ENCODE data around the gene NAA15.
A peak's percentile ranks its signal among the peaks of the same experiment; 100 is the strongest.
"Not testable (repeated sequence)": the region's sequence is repeated elsewhere in the genome, so short reads cannot be mapped to it uniquely, and the experiment has no call there.

The NAA15 gene

DNA sequence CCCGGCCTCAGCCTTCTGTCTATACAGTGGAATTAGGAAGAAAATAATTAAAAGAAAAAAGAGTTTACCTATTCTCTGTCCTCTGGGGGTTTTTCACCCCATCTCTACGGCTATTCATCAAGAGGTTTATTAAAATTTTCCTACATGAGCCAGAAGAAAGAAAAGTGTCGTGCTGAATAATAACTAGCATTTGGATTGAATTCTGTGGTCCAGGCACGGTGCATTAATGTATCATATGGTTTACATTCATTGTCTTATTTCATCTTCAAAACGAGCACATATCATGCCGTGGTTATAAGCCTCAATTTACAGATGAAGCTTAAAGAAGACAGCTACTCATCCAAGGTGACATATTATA is 5.4 kb upstream of the NAA15 start:
- no peak for DNase-seq (ENCODE audit: low read depth in 3 of 3, low spot score in 1 of 3)

DNA sequence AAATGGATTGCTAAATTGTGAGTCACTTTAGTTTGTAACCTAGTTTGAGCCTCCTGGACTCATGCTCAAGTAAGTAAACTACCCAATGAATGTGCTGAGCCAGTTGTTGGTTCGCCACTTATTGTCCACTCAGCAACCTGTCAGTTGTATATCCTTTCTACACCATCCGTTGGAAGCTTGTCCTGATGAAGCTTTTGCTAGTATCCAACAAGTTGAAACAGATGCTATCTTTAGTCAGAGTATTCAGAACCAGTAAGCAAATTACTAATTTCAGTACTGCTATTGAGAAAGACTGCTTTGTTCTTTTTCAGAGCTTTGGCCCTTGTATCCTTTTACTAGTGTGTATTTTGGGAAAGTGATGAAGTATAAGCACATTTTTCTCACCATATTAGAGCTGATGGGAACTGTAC is 4.3 kb upstream of the NAA15 start:
- DNase-seq (ENCODE audit: low read depth in 3 of 3, low spot score in 1 of 3), result no peak

DNA sequence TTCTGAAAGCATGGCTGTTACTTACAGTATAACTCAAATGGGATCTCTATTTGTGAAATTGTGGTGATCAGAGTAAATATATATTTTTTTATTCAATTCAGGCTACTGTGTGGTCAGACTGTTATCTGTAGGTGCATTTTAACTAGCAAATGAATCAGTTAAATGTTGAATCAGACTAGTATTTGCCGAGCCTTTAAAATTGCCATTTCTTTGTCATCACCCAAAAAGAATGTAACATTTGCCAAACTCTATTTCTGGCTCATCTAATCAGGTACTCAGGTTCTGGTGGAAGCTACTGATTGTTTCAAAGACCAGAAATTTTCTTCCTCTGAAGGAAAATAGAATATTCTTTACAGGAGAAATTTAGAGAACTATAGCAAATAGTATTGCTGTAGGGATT is 1.8 kb upstream of the NAA15 start:
- DNase-seq (ENCODE audit: low read depth in 3 of 3, low spot score in 1 of 3), result no peak

DNA sequence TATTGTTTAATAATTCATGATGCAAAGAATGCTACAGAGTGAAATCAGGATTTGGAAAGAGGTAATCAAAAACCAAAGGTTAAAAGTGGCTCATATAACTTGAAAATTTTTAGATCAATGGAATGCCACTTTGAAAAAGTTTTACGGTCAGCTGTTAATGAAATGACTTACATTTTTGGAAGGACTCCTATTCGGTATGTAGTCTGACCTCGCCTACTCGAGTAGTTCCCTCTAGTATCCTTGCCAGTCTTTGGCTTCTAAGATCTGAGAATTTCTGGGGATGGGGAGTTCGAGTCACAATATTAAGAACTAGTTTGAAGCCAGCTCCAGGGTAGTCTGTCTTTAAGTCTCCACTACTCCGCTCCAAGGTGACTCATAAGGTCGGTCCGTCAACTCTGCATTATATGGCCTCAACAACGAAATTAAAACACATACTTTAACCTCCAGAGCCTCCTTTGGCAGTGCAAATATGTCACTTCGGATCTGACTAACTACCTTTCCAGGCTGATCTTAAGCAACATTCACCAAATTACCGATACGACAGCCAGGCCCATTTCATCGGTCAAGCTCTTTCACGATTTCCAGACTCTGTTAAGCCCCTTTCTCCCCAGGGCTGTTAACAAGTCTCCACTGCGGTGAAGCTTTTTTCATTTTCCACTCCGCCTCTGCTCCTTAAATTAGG is 733 bp upstream of the NAA15 start:
- no peak for DNase-seq (ENCODE audit: low read depth in 3 of 3, low spot score in 1 of 3)

DNA sequence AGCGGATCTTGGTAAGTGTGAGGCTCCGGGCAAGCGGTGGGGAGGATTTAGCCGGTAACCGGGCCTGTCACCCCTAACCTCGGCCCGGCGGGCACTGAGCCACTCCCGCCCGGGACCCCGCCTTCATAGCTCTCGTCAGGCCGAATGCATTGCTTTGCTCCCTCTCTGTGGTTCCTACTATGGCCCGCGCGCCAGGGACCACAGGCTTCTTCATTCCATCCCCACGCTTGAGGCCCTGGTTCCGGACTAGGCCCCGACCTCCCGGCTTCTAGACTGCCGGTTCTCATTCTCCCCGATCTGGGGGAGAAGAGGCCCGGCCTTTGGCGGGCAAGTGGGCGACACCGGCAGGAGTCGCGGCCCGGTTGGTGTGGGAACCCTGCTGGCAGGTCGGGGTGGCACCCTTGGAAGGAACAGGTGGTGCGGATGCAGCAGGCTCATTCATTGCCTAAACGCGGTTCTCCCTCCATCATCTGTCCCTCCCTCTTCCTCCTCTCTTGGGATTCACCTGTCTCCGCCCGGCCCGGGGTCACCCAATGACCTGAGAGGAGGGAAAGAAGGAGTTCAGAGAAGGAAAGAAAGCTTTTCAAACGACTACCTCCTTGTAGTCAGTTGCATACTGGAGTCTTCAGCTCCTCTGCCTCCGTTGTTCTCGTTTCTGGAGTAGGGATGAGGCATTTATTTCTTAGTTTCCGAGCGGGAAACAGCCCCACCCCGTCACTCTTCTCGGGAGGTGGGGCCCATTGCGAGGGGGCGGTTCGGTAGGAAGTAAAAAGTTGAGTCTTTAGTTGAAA is 711 bp downstream of the NAA15 start, which contains the start of gene NDUFC1:
TSS of gene NDUFC1 (minus strand) at position 657 of the 791 bp plus-strand sequence. CDS start 6,679 bp downstream, outside the sequence.
- peak in 1 of 3 donors; percentile 42 for DNase-seq (ENCODE audit: low read depth in 3 of 3, low spot score in 1 of 3)

DNA sequence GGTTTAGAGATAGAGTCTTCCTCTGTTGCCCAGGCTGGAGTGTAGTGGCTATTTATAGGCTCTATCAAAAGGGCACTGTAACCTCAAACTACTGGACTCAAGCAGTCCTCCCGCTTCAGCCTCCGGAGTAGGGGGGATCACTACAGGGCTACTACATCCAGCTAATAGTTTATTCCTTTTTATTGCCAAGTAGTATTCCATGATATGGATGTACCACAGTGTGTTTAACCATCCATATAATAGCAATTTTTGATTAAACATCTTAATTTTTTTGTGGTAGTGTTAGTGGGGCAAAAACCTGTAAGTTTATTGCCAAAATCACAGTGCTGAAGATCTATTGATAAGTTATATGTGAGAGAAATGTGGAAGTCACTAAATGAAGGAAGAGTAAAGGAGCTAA is 3.6 kb downstream of the NAA15 start:
- DNase-seq (ENCODE audit: low read depth in 3 of 3, low spot score in 1 of 3), result no peak

DNA sequence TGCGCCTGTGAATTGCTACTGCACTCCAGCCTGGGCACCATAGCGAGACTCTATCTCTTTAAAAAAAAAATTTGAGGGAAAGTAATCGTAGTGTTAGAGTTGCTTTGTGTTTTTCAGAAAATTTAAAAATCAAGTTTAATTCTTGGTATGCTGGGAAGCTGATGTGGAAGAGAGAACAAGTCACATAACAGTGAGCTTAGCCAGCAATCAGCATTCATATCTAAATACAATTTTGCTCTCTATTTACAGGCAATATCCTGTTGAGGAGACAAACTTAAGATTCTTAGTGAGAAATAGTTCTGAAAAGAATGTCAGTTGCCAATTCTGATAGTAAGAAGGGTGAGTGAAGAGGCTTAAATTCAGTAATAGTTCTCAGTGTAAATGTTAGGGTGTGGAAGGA is 10.6 kb downstream of the NAA15 start:
- DNase-seq (ENCODE audit: low read depth in 3 of 3, low spot score in 1 of 3), result no peak

DNA sequence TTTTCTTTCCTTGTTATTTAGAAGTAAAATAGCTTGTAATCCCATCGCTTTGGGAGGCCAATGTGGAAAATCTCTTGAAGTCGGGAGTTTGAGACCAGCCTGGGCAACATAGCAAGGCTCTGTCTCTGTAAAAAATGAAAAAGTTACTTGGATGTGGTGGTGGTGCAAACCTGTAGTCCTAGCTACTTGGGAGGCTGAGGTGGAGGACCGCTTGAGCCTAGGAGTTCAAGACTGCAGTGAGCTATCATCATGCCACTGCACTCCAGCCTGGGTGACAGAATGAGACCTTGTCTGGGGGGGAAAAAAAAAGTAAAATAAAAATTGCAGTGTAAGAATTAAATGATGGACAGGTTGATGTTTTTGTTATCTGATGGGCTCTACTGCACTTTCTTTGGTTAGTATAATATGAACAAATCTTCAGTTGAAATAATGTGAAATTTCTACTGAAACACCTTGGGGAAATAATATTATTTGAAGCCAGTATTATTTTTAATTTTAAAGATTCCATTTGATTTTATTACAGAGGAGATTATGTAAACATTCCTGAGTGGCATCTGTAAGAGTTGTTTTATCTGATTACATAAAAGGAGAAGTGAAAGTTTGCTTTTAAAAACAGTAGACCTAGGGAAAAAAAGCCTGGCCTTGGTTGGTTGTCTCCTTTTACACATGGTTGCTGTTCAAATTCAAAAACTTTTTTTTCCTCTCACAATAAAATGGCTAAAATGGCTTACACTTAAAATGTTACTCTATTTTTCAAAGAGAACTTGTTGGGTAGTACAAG is 11.4 kb downstream of the NAA15 start:
- no peak for DNase-seq (ENCODE audit: low read depth in 3 of 3, low spot score in 1 of 3)

DNA sequence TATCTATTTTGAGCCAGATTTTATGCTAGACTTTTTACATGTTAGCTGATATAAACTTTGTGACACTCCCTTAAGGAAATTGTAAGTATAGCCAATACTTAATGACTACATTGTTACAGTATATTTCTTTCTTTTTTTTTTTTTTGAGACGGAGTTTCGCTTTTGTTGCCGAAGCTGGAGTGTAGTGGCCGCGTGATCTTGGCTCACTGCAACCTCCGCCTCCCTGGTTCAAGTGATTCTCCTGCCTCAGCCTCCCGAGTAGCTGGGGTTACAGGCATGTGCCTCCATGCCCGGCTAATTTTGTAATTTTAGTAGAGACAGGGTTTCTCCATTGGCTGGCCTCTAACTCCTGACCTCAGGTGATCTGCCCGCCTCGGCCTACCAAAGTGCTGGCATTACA is 12.1 kb downstream of the NAA15 start:
- DNase-seq (ENCODE audit: low read depth in 3 of 3, low spot score in 1 of 3), result not testable (repeated sequence)

DNA sequence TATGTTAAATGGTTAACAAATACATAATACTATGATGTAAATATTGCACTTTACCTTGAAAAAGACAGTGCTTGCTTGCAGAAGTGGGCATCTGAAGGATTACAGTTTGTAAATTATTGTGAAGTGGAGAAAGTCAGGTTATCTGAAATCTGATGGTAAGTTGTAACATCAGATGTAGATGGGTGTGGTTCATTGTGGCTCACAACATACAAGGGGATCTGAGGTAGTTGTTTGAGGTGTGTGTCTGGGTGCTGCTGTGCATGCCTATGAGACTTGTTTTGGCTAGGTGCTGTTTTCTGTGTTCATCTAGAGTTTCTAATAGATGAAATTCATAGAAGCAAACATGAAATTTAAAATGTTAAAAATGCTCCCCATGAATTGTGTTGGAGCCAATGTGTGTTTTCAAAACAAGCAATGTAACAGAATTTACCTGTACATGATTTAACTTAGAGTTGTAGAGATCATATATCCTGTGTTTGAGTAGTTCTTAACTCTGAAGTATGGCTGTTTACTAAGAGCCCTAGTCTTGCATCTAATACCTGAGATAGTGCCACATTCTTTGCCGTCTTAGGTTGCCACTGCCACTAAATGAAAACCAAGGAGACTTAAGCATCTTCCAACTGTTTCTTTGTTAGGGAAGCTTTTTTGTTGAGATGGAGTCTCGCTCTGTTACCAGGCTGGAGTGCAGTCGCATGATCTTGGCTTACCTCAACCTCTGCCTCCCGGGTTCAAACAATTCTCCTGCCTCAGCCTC is 12.9 kb downstream of the NAA15 start:
- DNase-seq (ENCODE audit: low read depth in 3 of 3, low spot score in 1 of 3), result no peak

DNA sequence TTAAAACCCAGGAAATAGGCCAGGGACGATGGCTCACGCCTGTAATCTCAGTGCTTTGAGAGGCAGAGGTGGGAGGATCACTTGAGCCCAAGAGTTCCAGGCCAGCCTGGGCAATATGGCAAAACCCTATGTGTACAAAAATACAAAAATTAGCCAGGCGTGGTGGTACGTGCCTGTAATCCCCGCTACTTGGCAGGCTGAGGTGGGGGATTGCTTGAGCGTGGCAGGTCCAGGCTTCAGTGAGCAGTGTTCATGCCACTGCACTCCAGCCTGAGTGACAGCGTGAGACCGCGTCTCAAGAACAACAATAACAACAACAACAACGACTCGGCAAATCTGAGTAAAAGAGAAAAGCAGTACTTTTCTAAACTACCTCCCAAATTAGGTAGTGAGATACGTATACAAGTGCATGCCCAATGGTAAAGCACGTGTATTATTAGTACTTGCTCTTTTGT is 13.9 kb downstream of the NAA15 start:
- no peak for DNase-seq (ENCODE audit: low read depth in 3 of 3, low spot score in 1 of 3)

DNA sequence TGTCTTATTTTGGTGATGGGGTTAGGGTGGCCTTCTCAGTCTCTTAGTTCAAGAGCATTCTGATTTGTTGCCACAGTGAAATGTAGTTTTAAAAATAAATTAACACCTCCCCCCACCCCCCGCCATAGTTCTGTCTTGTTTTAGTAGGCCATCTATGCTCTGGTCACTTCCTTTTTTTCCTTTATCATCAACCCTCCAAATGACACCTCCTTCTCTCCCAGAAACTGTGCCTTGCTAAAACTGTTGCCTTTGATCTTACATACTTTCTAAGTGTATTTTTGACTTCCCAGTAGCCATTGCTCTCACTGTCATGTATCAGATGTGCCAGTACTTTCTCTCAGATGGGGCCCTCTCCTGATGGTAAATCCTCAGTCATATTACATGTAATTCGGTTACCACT is 15.4 kb downstream of the NAA15 start:
- DNase-seq (ENCODE audit: low read depth in 3 of 3, low spot score in 1 of 3), result no peak

DNA sequence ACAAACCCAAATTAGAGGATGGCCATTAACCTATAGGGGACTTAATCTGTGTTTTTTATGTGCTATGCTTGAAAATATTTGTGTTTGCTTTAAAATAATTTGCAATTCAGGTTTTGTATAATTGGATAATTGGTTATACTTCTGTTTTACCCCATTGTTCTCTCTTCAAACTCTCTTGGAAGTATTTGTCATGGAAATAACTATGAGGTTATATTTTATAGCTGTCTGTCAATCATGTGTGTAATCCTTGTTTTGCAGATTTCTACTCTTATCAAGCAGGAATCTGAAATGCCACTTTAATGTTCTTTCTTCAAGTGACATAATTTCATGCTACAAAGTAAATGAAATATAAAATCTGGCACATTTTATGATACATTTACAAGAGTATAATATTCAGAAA is 16.3 kb downstream of the NAA15 start:
- DNase-seq (ENCODE audit: low read depth in 3 of 3, low spot score in 1 of 3), result no peak

DNA sequence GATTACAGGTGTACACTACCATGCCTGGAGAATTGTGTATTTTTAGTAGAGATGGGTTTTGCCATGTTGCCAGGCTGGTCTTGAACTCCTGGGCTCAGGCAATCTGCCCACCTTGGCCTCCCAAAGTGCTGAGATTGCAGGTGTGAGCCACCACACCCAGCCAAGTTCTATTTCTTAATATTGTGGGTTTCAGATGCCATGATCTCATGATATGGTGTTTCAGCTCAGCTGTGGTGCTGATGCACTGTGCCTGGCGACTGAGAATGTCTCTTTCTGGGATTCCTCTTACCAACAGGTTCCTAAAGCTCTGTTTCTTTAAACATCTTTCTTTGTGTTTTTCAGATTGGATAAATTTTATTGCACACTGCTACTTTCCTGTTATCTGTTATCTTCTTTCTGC is 18.3 kb downstream of the NAA15 start:
- no peak for DNase-seq (ENCODE audit: low read depth in 3 of 3, low spot score in 1 of 3)

DNA sequence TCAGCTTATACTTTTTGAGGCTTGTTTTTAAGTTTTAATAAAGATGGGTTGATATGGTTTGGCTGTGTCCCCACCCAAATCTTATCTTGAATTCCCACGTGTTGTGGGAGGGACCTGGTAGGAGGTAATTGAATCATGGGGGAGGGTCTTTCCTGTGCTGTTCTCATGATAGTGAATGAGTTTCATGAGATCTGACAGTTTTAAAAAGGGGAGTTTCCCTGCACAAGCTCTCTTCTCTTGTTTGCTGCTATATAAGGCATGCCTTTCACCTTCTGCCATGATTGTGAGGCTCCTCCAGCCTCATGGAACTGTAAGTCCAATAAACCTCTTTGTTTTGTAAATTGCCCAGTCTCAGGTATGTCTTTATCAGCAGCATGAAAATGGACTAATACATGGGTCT is 20.8 kb downstream of the NAA15 start:
- DNase-seq (ENCODE audit: low read depth in 3 of 3, low spot score in 1 of 3), result not testable (repeated sequence)

DNA sequence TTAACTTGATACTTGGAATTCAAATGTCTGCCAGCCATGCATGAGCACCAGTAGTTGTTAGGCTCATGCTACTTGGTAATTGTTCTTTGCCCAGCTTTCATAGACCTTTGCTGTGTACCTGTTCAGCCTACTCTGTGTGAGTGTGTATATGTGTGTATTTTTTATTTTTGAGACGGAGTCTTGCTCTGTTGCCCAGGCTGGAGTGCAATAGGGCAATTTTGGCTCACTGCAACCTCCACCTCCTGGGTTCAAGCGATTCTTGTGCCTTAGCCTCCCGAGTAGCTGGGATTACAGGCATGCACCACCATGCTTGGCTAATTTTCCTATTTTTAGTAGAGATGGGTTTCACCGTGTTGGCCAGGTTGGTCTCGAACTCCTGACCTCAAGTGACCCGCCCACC is 21.2 kb downstream of the NAA15 start:
- not testable (repeated sequence) for DNase-seq (ENCODE audit: low read depth in 3 of 3, low spot score in 1 of 3)

DNA sequence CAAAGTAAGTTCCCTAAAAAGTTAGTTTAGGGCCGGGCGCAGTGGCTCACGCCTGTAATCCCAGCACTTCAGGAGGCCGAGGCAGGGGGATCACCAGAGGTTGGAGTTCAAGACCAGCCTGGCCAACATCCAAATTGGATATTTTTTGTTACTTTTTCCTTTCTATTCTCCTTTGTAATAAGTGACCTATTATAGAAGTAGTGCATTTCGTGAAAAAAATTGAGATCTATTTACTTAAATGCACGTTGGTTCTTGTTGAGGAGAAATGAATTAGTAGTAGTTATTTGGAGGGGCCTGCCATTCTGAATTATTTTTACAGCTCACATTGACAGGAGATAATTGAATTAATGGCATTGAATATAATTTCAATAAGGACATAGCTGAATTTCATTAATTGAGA is 23.3 kb downstream of the NAA15 start:
- DNase-seq (ENCODE audit: low read depth in 3 of 3, low spot score in 1 of 3), result no peak

DNA sequence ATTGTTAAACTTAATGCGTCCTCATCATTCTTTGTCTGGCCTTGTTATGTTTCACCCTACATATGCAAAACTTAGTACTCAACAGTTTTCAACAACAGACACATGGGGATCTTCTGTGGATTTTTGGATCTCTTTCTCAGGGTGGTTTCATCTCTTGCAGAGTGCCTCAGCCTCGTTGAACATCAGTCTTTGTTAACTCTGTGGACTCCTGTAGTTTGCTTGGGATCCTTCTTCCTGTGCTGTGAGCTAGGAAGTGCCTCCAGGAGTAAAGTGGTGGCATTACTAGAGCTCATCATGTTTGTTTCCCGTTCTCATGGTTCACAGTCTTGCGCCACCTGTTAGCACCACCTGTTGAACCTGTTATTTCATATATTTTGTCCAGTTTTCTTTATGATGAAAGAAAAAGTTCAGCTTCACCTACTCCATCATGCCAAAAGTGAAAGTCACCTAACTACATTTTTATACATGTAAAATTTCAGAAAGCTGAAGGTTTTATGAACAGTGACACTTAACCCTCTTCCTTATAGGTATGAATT is 28.4 kb downstream of the NAA15 start:
- no peak for DNase-seq (ENCODE audit: low read depth in 3 of 3, low spot score in 1 of 3)

DNA sequence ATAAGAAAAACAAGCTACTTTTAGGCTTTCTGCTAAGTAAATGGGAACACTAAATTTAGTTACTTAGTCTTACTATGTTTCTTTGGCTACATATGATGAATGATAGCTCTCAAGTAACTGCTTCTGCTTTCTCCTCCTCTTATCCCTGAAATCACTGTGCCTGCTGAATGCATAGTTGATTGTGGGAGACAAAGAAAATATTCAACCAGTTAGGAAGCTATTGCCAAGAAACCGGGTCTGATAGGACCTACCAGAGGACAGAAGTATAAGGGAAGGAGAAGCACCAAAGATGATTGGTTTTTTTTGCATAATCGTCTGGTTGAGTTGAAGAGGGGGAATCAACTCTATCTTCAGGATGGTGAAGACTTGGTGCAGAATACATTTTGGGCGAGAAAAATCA is 29.0 kb downstream of the NAA15 start:
- DNase-seq (ENCODE audit: low read depth in 3 of 3, low spot score in 1 of 3), result no peak

DNA sequence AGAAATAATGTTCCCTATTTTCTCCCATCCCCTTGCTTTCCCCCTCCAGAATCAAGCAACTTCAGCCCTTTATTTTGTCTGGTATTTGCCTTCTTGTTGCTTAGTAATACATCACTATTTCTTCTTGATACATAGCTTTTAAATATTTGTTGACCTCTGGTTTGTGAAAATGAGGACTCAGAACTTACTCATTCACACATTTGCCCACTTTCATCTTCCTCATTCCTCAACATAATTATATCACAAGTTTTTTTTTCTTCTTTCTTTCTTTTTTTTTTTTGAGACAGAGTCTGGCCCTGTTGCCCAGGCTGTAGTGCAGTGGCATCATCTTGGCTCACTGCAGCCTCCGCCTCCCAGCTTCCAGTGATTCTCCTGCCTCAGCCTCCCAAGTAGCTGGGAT is 29.9 kb downstream of the NAA15 start:
- DNase-seq (ENCODE audit: low read depth in 3 of 3, low spot score in 1 of 3), result no peak

DNA sequence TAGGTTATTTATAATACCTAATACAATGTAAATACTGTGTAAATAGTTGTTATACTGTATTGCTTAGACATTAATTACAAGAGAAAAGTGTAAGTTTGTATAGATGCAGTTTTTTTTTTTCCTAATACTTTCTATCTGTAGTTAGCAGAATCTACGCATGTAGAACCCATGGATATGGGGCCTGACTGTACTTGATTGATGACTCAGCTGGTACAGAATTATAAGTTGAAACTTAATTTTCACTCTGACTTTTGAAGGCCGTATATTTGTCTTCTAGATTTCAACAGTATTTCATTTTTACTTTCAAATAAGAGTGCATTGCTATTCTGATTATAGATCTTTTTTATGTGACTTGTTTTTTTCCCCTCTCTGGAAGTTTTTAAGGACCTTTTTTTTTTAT is 31.7 kb downstream of the NAA15 start:
- DNase-seq (ENCODE audit: low read depth in 3 of 3, low spot score in 1 of 3), result no peak

All from stimulated activated CD4-positive, alpha-beta T cell treated with anti-CD3 and anti-CD28 coated beads, TNF-alpha, amount 100 ng/mL, for 1 hour (primary cell).